ACHN (cell line): ENCODE data around the gene MPPE1.

ENCODE experiments used
- DNase-seq: peaks from one replicate; pipeline ENCODE4 v3.0.0-alpha.2; 2015
- in situ Hi-C: cut with HindIII; loops from 2 replicates; pipeline ENCODE4 v1.10.0; 2017; ENCODE audit warnings: low sequenced_read_pairs, low pct_ligation_motif_present, low pct_unique_long_range_greater_than_20kb

The MPPE1 gene

DNA sequence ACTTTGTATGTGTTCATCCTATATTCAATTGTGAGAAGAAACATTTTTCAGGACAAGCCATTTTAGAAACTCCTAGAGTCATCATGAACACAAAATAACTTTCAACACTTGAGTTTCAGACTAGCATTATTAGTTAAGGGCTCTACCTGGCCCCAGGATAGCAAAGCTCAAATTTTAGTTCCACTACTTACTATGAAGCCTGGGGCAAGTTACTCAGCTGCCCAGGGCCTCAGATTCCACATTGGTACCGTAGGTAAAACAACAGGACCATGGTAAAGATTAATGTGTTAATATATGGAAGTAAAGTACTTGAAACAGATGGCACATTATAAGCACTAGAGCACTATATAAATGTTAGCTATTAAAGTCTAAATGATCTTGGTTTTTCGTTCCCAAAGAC is 19.4 kb downstream of the MPPE1 start:
- in situ Hi-C loops: no loop called here
- no peak for DNase-seq

GRCh38 chr18:11887328-11888128 is 20.6 kb downstream of the MPPE1 start:
- in situ Hi-C loops: no loop called here
- DNase-seq: no peak

- DNase-seq: no peak
- in situ Hi-C loops: no loop called here
Observed at GRCh38 chr18:11886577-11887110, 21.5 kb downstream of the MPPE1 start.

GRCh38 chr18:11885278-11885947 is 22.7 kb downstream of the MPPE1 start:
- DNase-seq: no peak
- in situ Hi-C loops: no loop called here

GRCh38 chr18:11884396-11885030 is 23.6 kb downstream of the MPPE1 start:
- DNase-seq: no peak
- in situ Hi-C loops: no loop called here

DNA sequence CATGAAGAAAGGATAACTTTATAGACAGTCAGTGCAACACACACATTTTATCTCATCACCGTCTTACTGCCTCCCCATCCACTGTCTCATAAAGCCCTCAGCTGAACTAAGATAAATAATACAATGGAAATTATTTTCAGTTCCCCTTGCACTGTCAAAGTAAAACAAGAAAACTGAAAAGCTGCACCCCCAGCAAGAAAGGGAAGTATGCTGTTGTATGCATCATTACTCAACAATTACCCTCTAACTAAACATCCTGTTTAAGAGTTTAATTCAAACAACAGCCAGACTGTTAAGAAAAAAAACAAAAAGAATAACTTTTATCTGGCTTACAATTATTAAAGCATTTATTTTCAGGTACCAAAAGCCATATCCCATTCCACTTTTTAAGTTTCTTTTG is 25.0 kb downstream of the MPPE1 start:
- in situ Hi-C loops: no loop called here
- no peak for DNase-seq

DNA sequence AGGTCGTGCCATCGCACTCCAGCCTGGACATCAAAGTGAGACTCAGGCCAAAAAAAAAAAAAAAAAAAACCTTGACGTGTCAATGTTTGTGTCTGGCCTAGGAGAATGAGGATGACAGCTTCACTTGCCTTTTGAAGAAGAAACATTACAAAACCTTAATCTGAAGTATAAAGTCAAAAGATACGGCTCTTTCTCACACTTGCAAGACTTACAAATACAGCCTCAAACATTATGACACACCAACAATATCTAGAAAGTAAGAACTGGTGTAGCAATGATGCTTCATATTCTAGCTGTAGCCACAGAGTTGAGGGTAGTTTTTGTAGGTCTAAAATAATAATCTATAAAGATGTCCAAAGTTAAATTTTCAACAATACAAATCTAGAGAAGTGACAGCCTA is 25.5 kb downstream of the MPPE1 start:
- in situ Hi-C loops: no loop called here

DNA sequence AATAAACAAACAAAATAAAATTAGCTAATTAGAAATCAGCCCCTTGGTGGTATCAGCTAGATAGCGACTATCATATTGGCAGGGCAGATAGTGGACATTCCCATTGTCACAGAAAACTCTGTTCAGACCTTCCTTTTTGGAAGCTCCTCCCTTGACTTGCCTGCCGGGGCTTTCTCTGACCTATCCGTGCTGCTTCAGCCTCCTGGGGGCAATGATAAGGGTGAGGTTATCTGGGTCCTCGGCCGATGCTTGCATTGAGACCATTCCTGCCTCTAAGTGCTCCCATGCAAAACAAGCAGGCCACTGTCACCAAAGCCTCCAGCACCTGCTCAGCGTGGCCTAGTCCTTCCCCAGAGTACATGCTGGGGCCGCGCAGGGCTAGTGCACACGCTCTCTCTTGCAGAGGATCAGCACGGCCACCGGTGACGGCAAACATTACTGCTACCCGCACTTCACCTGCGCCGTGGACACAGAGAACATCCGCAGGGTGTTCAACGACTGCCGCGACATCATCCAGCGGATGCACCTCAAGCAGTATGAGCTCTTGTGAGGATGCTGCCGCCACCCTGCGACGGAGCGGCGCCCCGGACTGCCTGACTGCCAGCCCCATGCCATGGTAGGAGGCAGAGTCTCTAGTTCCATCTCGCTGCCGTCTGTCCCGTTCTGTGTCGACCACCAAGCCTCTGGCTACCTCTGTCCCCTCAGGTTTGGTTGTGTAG is 27.4 kb downstream of the MPPE1 start:
- in situ Hi-C loops: no loop called here
- DNase-seq: no peak

More for the DNA sequence above, 25.5 kb downstream of the MPPE1 start:
- no peak for DNase-seq

DNA sequence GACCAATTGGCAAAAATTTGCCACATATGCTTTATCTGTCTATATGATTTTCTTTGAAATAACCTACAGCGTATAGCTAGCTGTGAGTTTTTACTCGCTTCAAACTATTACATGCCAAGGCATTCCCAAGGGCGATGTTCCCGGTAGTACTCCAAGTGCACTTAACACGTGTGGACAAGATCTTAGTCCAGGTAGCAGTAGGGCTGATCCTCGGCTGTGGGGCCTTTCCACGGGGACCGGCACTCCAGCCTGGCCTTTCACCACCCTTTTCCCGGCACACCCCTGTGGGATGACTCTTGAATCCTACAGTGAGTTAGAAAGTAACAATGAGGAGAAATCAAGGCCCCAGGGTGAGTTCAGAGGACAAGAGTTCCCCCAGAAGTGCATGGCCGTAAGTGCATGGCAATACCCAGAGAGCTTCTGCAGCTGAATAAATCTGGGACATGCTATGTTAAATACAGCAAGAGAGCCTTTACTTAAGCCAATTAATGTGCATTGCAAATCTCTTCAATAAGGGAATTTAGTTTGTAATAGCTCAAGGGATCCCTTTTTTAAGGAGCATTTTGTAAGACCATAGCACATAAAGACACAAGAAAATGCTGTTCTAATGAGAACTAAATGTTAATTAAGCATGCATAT is 30.5 kb downstream of the MPPE1 start:
- in situ Hi-C loops: no loop called here
- no peak for DNase-seq

GRCh38 chr18:11874676-11875075 is 33.4 kb downstream of the MPPE1 start:
- in situ Hi-C loops: no loop called here
- DNase-seq: no peak

- in situ Hi-C loops: no loop called here
- DNase-seq: no peak
Observed at GRCh38 chr18:11873670-11874340, 34.3 kb downstream of the MPPE1 start.

- peak; percentile 22 for DNase-seq
- in situ Hi-C loops: no loop called here
Observed at GRCh38 chr18:11872479-11873136, 35.5 kb downstream of the MPPE1 start.

DNA sequence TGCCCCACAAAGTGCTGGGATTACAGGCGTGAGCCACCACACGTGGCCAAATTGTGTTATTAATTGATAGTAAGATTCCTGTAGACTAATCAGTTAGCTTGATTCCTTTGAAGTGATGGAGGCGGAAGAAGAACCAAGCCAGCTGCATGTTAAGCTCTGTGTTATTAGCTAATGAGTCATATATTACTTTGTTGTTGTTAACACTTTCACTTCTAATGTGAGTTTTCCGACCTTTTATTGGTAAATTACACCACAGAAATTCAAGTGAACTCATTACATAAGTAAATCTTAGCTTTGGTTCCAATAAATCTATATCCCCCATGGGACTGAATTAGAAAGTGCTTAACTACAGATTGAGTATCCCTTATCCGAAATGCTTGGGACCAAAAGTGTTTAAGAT is 36.6 kb downstream of the MPPE1 start:
- in situ Hi-C loops: no loop called here
- no peak for DNase-seq

GRCh38 chr18:11868230-11868629 is 39.9 kb downstream of the MPPE1 start:
- in situ Hi-C loops: no loop called here
- no peak for DNase-seq

GRCh38 chr18:11866764-11867163 is 41.4 kb downstream of the MPPE1 start:
- no peak for DNase-seq
- in situ Hi-C loops: no loop called here

DNA sequence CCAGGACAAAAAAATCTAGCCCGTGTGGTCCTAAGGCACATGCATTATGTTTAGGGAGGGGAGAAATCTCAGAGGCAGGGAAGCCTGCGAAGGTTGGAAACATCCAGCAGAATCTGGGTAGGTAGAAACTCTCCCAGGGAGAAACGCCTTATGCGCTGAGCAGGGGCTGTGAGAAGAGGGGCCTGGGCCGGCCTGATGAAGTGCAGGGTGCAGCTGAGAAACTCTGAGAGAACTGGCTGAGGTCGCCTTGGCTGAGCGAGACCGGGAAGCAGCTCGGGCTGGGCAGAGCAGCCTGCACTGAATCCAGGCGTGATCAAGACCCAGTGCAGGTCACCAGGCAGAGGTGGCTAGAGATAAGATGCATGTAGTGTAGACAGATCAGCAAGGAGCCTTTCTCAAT is 41.8 kb downstream of the MPPE1 start:
- in situ Hi-C loops: no loop called here
- no peak for DNase-seq

GRCh38 chr18:11865071-11865470 is 43.0 kb downstream of the MPPE1 start:
- DNase-seq: no peak
- in situ Hi-C loops: no loop called here
